GM23338 (cell line): ENCODE data around the gene NCOA1. TPM values are rescaled to one million over a fixed set of nuclear protein-coding genes. Genes with fewer than 3 reads are reported as not detected.

Experiments used
- ATAC-seq: fragments of 200-7000 bp; cut with Tn5 transposase; 3 replicates; pipeline ENCODE4 v1.9.1; 2020
- DNase-seq: peaks from one replicate; pipeline ENCODE4 v3.0.0-alpha.2; 2015; ENCODE audit warnings: low spot score
- H2AFZ ChIP-seq: fragments of 200-600 bp; sonication (generic); 2 replicates; pipeline ENCODE4 v1.8.0; 2016; ENCODE audit warnings: antibody characterized with exemption, mild to moderate bottlenecking, moderate library complexity
- H3F3A ChIP-seq: fragments of 200-600 bp; sonication (generic); replicated peaks from 2 replicates; pipeline ENCODE4 v1.8.0; 2017; ENCODE audit warnings: antibody characterized with exemption, mixed run types, low read depth
- H3K27ac ChIP-seq: fragments of 200-600 bp; sonication (generic); 2 replicates; pipeline ENCODE4 v1.6.1; 2016; ENCODE audit warnings: low read depth
- H3K27me3 ChIP-seq: fragments of 200-600 bp; sonication (generic); 2 replicates; pipeline ENCODE4 v1.8.0; 2016; ENCODE audit warnings: mild to moderate bottlenecking, mixed run types, moderate library complexity; ENCODE audit not compliant: insufficient read depth
- H3K36me3 ChIP-seq: fragments of 200-600 bp; sonication (generic); 2 replicates; pipeline ENCODE4 v1.8.0; 2016; ENCODE audit warnings: mild to moderate bottlenecking; ENCODE audit not compliant: insufficient read depth
- H3K4me1 ChIP-seq: fragments of 200-600 bp; sonication (generic); 2 replicates; pipeline ENCODE4 v1.8.0; 2016; ENCODE audit warnings: mild to moderate bottlenecking, moderate library complexity; ENCODE audit not compliant: insufficient read depth
- H3K4me2 ChIP-seq: fragments of 200-600 bp; sonication (generic); 2 replicates; pipeline ENCODE4 v1.7.1; 2017; ENCODE audit warnings: mixed run types
- H3K4me3 ChIP-seq: fragments of 200-600 bp; sonication (generic); 2 replicates; pipeline ENCODE4 v1.6.1; 2016; ENCODE audit warnings: mixed run types
- H3K79me2 ChIP-seq: fragments of 200-600 bp; sonication (generic); replicated peaks from 2 replicates; pipeline ENCODE4 v1.8.0; 2017; ENCODE audit warnings: mild to moderate bottlenecking; ENCODE audit not compliant: insufficient read depth
- H3K9me2 ChIP-seq: fragments of 200-600 bp; sonication (generic); 2 replicates; pipeline ENCODE4 v1.8.0; 2017; ENCODE audit not compliant: insufficient read depth
- H4K20me1 ChIP-seq: fragments of 200-600 bp; sonication (generic); replicated peaks from 2 replicates; pipeline ENCODE4 v1.8.0; 2017; ENCODE audit warnings: mild to moderate bottlenecking; ENCODE audit not compliant: insufficient read depth
- H3K27ac Mint-ChIP-seq: 2 replicates; pipeline ENCODE4 v1.8.0; 2020; ENCODE audit warnings: inconsistent platforms, mild to moderate bottlenecking, moderate library complexity, mixed read lengths
- H3K27me3 Mint-ChIP-seq: 3 replicates; pipeline ENCODE4 v1.8.0; 2022; ENCODE audit warnings: low read depth, mild to moderate bottlenecking, moderate library complexity, mixed read lengths, inconsistent platforms; ENCODE audit not compliant: insufficient read depth, poor library complexity
- H3K36me3 Mint-ChIP-seq: 3 replicates; pipeline ENCODE4 v1.8.0; 2021; ENCODE audit warnings: low read depth, mild to moderate bottlenecking, inconsistent platforms, moderate library complexity, mixed read lengths
- H3K4me1 Mint-ChIP-seq: 3 replicates; pipeline ENCODE4 v1.8.0; 2020; ENCODE audit warnings: mild to moderate bottlenecking, inconsistent platforms, mixed read lengths
- H3K4me3 Mint-ChIP-seq: 3 replicates; pipeline ENCODE4 v1.8.0; 2021; ENCODE audit warnings: moderate library complexity, mild to moderate bottlenecking, inconsistent platforms, mixed read lengths
- H3K9me3 Mint-ChIP-seq: 3 replicates; pipeline ENCODE4 v1.8.0; 2020; ENCODE audit warnings: moderate library complexity, mild to moderate bottlenecking, inconsistent platforms, mixed read lengths
- CREB1 ChIP-seq: fragments of 250-450 bp; sonication (Bioruptor Pico); IDR thresholded peaks from 2 replicates; pipeline ENCODE4 v1.5.0; 2020; ENCODE audit warnings: low read depth, mild to moderate bottlenecking, moderate library complexity
- CTCF ChIP-seq, 2 experiments: fragments of 200-600 bp in 1 of 2; sonication (generic) in 1 of 2; conservative IDR thresholded peaks; 2 replicates each; pipeline versions ENCODE4 v1.5.1 to v1.6.1; 2016 to 2017; ENCODE audit warnings: antibody characterized with exemption in 2 of 2, low read depth in 2 of 2, mild to moderate bottlenecking in 2 of 2, moderate library complexity in 1 of 2
- ETS1 ChIP-seq: IDR thresholded peaks from 2 replicates; pipeline ENCODE4 v1.6.1; 2016; ENCODE audit warnings: antibody characterized with exemption
- EZH2phosphoT487 ChIP-seq: fragments of 200-600 bp; sonication (generic); IDR thresholded peaks from one replicate; pipeline ENCODE4 v1.8.1; 2018; ENCODE audit warnings: antibody characterized with exemption; ENCODE audit not compliant: unreplicated experiment
- JUNB ChIP-seq: IDR thresholded peaks from one replicate; pipeline ENCODE4 v1.6.1; 2016; ENCODE audit warnings: antibody characterized with exemption; ENCODE audit not compliant: unreplicated experiment
- NANOG ChIP-seq: IDR thresholded peaks from 2 replicates; pipeline ENCODE4 v1.6.1; 2016; ENCODE audit warnings: antibody characterized with exemption, borderline replicate concordance
- POLR2AphosphoS5 ChIP-seq: IDR thresholded peaks from 2 replicates; pipeline ENCODE4 v1.6.1; 2016; ENCODE audit warnings: antibody characterized with exemption, low read depth
- REST ChIP-seq: IDR thresholded peaks from one replicate; pipeline ENCODE4 v1.6.1; 2018; ENCODE audit warnings: antibody characterized with exemption; ENCODE audit not compliant: unreplicated experiment
- STAT1 ChIP-seq: IDR thresholded peaks from one replicate; pipeline ENCODE4 v1.6.1; 2016; ENCODE audit warnings: antibody characterized with exemption; ENCODE audit not compliant: unreplicated experiment
- ZNF114 ChIP-seq: fragments of 250-450 bp; sonication (Bioruptor Pico); IDR thresholded peaks from 2 replicates; pipeline ENCODE4 v1.5.0; 2020; ENCODE audit warnings: mild to moderate bottlenecking, moderate library complexity
- ZNF462 ChIP-seq: fragments of 250-450 bp; sonication (Bioruptor Pico); IDR thresholded peaks from 2 replicates; pipeline ENCODE4 v1.5.0; 2020; ENCODE audit warnings: mild to moderate bottlenecking, moderate library complexity
- polyA plus RNA-seq: library from polyadenylated mRNA; unstranded; fragments of >200 nt; fragmentation: Nextera tagmentation; extraction: Ambion mirVana; gene quantifications from 2 replicates; pipeline ENCODE4 v1.2.1, GENCODE V29; 2016
- total RNA-seq: library from RNA; depleted of rRNA; stranded (reverse); fragments of >200 nt; shearing (Covaris generic); gene quantifications from 2 replicates; pipeline ENCODE4 v1.2.3, GENCODE V29; 2014

The NCOA1 gene
- total and polyA plus RNA-seq, 2 experiments from 2014 or later = 7.1 to 15.1 TPM

GRCh38 chr2:24774373-24774772 lies 283.3 kb downstream of the NCOA1 start:
- peaks cover 7% of the 10 kb centered on the region; the same call in 1 of the 2 replicates for H3K9me2 ChIP-seq
- Mint-ChIP-seq H3K27ac (no peak overlapping the region), H3K4me3 (no peak overlapping the region), H3K36me3 (peaks cover 3% of the 10 kb centered on the region; the same call in 1 of the 3 replicates), H3K4me1 (peaks cover 27% of the 10 kb centered on the region), H3K9me3 (peaks cover 5% of the 10 kb centered on the region; the same call in 2 of the 3 replicates), H3K27me3 (no peaks in the 10 kb centered on the region)
- H3K27ac ChIP-seq = no peak overlapping the region
- no peaks in the 10 kb centered on the region for H3K36me3 ChIP-seq
- peaks cover 22% of the 10 kb centered on the region for H3K4me1 ChIP-seq
- H3K4me2 ChIP-seq = no peak overlapping the region
- no peaks in the 10 kb centered on the region for H4K20me1 ChIP-seq
- H3K4me3 ChIP-seq = no peak overlapping the region
- no peak for ATAC-seq
- no peak for DNase-seq
- H3K79me2 ChIP-seq = no peaks in the 10 kb centered on the region
- H3F3A ChIP-seq = no peaks in the 10 kb centered on the region
- no peak for TF ChIP-seq CTCF (conservative IDR thresholded peaks at IDR 0.05; ENCODE audit: low read depth in 2 of 2)
- no peak for TF ChIP-seq ETS1
- TF ChIP-seq EZH2phosphoT487 = no peak
- TF ChIP-seq NANOG = no peak
- no peak for TF ChIP-seq ZNF114
- TF ChIP-seq CREB1 (CRISPR knock-in tag) = no peak
- no peak for TF ChIP-seq REST
- no peak for TF ChIP-seq STAT1
- TF ChIP-seq ZNF462 = no peak
- TF ChIP-seq POLR2AphosphoS5 = no peak
- no peak for TF ChIP-seq JUNB
- H2AFZ ChIP-seq = no peak overlapping the region
- no peaks in the 10 kb centered on the region for H3K27me3 ChIP-seq
